Measurements from ENCODE around the gene PAEP.

The PAEP gene

GRCh38 chr9:135567311-135567710 lies 5.8 kb downstream of the PAEP start:
- no peak overlapping the region for H3K27ac ChIP-seq (ENCODE audit: low read depth, low read length)

GRCh38 chr9:135568026-135568425 lies 6.5 kb downstream of the PAEP start:
- Histone ChIP-seq H3K4me3 (ENCODE audit: low read depth, low read length) (no peak overlapping the region), H3K27me3 (ENCODE audit: control insufficient read depth, insufficient read depth, low read length) (no peaks in the 10 kb centered on the region), H3K36me3 (ENCODE audit: control insufficient read depth, insufficient read depth, low read length) (no peaks in the 10 kb centered on the region), H3K9ac (ENCODE audit: low read length) (no peak overlapping the region), H3K4me1 (ENCODE audit: control insufficient read depth, insufficient read depth, low read length) (no peaks in the 10 kb centered on the region), H3K9me3 (ENCODE audit: control insufficient read depth, insufficient read depth, low read depth, low read length) (peaks cover 18% of the 10 kb centered on the region), H3K27ac (ENCODE audit: low read depth, low read length) (no peak overlapping the region)

More at GRCh38 chr9:135567311-135567710, 5.8 kb downstream of the PAEP start:
- Histone ChIP-seq H3K4me1 (ENCODE audit: control insufficient read depth, insufficient read depth, low read length) (no peaks in the 10 kb centered on the region), H3K9me3 (ENCODE audit: control insufficient read depth, insufficient read depth, low read depth, low read length) (peaks cover 18% of the 10 kb centered on the region), H3K27me3 (ENCODE audit: control insufficient read depth, insufficient read depth, low read length) (no peaks in the 10 kb centered on the region), H3K4me3 (ENCODE audit: low read depth, low read length) (no peak overlapping the region), H3K36me3 (ENCODE audit: control insufficient read depth, insufficient read depth, low read length) (no peaks in the 10 kb centered on the region), H3K9ac (ENCODE audit: low read length) (no peak overlapping the region)

- no peak overlapping the region for H3K4me3 ChIP-seq (ENCODE audit: low read depth, low read length)
- H3K9me3 ChIP-seq (ENCODE audit: control insufficient read depth, insufficient read depth, low read depth, low read length): peaks cover 18% of the 10 kb centered on the region
- H3K9ac ChIP-seq (ENCODE audit: low read length): no peak overlapping the region
- no peak overlapping the region for H3K27ac ChIP-seq (ENCODE audit: low read depth, low read length)
- no peaks in the 10 kb centered on the region for H3K4me1 ChIP-seq (ENCODE audit: control insufficient read depth, insufficient read depth, low read length)
- H3K27me3 ChIP-seq (ENCODE audit: control insufficient read depth, insufficient read depth, low read length): no peaks in the 10 kb centered on the region
- no peaks in the 10 kb centered on the region for H3K36me3 ChIP-seq (ENCODE audit: control insufficient read depth, insufficient read depth, low read length)
Observed at GRCh38 chr9:135570456-135570855, 8.9 kb downstream of the PAEP start.

GRCh38 chr9:135572233-135572632 lies 10.7 kb downstream of the PAEP start:
- H3K9me3 ChIP-seq (ENCODE audit: control insufficient read depth, insufficient read depth, low read depth, low read length): peaks cover 18% of the 10 kb centered on the region
- no peaks in the 10 kb centered on the region for H3K36me3 ChIP-seq (ENCODE audit: control insufficient read depth, insufficient read depth, low read length)
- no peak overlapping the region for H3K27ac ChIP-seq (ENCODE audit: low read depth, low read length)
- no peak overlapping the region for H3K9ac ChIP-seq (ENCODE audit: low read length)
- no peaks in the 10 kb centered on the region for H3K27me3 ChIP-seq (ENCODE audit: control insufficient read depth, insufficient read depth, low read length)
- H3K4me1 ChIP-seq (ENCODE audit: control insufficient read depth, insufficient read depth, low read length): no peaks in the 10 kb centered on the region
- no peak overlapping the region for H3K4me3 ChIP-seq (ENCODE audit: low read depth, low read length)

GRCh38 chr9:135573124-135573523 lies 11.6 kb downstream of the PAEP start:
- no peaks in the 10 kb centered on the region for H3K4me1 ChIP-seq (ENCODE audit: control insufficient read depth, insufficient read depth, low read length)
- no peak overlapping the region for H3K4me3 ChIP-seq (ENCODE audit: low read depth, low read length)
- H3K27me3 ChIP-seq (ENCODE audit: control insufficient read depth, insufficient read depth, low read length): no peaks in the 10 kb centered on the region
- H3K27ac ChIP-seq (ENCODE audit: low read depth, low read length): no peak overlapping the region
- H3K36me3 ChIP-seq (ENCODE audit: control insufficient read depth, insufficient read depth, low read length): no peaks in the 10 kb centered on the region
- H3K9me3 ChIP-seq (ENCODE audit: control insufficient read depth, insufficient read depth, low read depth, low read length): peaks cover 18% of the 10 kb centered on the region
- no peak overlapping the region for H3K9ac ChIP-seq (ENCODE audit: low read length)

- Histone ChIP-seq H3K4me3 (ENCODE audit: low read depth, low read length) (no peak overlapping the region), H3K4me1 (ENCODE audit: control insufficient read depth, insufficient read depth, low read length) (no peaks in the 10 kb centered on the region), H3K27ac (ENCODE audit: low read depth, low read length) (no peak overlapping the region), H3K9ac (ENCODE audit: low read length) (no peak overlapping the region), H3K9me3 (ENCODE audit: control insufficient read depth, insufficient read depth, low read depth, low read length) (peaks cover 10% of the 10 kb centered on the region), H3K27me3 (ENCODE audit: control insufficient read depth, insufficient read depth, low read length) (no peaks in the 10 kb centered on the region), H3K36me3 (ENCODE audit: control insufficient read depth, insufficient read depth, low read length) (no peaks in the 10 kb centered on the region)
Observed at GRCh38 chr9:135574331-135574730, 12.8 kb downstream of the PAEP start.

- no peak overlapping the region for H3K27ac ChIP-seq (ENCODE audit: low read depth, low read length)
- H3K4me3 ChIP-seq (ENCODE audit: low read depth, low read length): no peak overlapping the region
- no peaks in the 10 kb centered on the region for H3K4me1 ChIP-seq (ENCODE audit: control insufficient read depth, insufficient read depth, low read length)
- no peaks in the 10 kb centered on the region for H3K27me3 ChIP-seq (ENCODE audit: control insufficient read depth, insufficient read depth, low read length)
- H3K9me3 ChIP-seq (ENCODE audit: control insufficient read depth, insufficient read depth, low read depth, low read length): peaks cover 6% of the 10 kb centered on the region; the same call in 1 of the 2 replicates
- no peak overlapping the region for H3K9ac ChIP-seq (ENCODE audit: low read length)
- no peaks in the 10 kb centered on the region for H3K36me3 ChIP-seq (ENCODE audit: control insufficient read depth, insufficient read depth, low read length)
Observed at GRCh38 chr9:135574943-135575342, 13.4 kb downstream of the PAEP start.

- Histone ChIP-seq H3K9me3 (ENCODE audit: control insufficient read depth, insufficient read depth, low read depth, low read length) (peaks cover 8% of the 10 kb centered on the region), H3K36me3 (ENCODE audit: control insufficient read depth, insufficient read depth, low read length) (no peaks in the 10 kb centered on the region), H3K9ac (ENCODE audit: low read length) (no peak overlapping the region), H3K27ac (ENCODE audit: low read depth, low read length) (no peak overlapping the region), H3K27me3 (ENCODE audit: control insufficient read depth, insufficient read depth, low read length) (no peaks in the 10 kb centered on the region), H3K4me3 (ENCODE audit: low read depth, low read length) (no peak overlapping the region), H3K4me1 (ENCODE audit: control insufficient read depth, insufficient read depth, low read length) (no peaks in the 10 kb centered on the region)
Observed at GRCh38 chr9:135575995-135576631, 14.6 kb downstream of the PAEP start.

- H3K9ac ChIP-seq (ENCODE audit: low read length): no peak overlapping the region
- H3K9me3 ChIP-seq (ENCODE audit: control insufficient read depth, insufficient read depth, low read depth, low read length): peaks cover 13% of the 10 kb centered on the region
- no peak overlapping the region for H3K27ac ChIP-seq (ENCODE audit: low read depth, low read length)
- H3K4me1 ChIP-seq (ENCODE audit: control insufficient read depth, insufficient read depth, low read length): no peaks in the 10 kb centered on the region
- no peaks in the 10 kb centered on the region for H3K36me3 ChIP-seq (ENCODE audit: control insufficient read depth, insufficient read depth, low read length)
- H3K27me3 ChIP-seq (ENCODE audit: control insufficient read depth, insufficient read depth, low read length): no peaks in the 10 kb centered on the region
- H3K4me3 ChIP-seq (ENCODE audit: low read depth, low read length): no peak overlapping the region
Observed at GRCh38 chr9:135577256-135577655, 15.7 kb downstream of the PAEP start.

- H3K9ac ChIP-seq (ENCODE audit: low read length): no peak overlapping the region
Observed at GRCh38 chr9:135579356-135579755, 17.8 kb downstream of the PAEP start.

GRCh38 chr9:135579889-135580660 lies 18.5 kb downstream of the PAEP start:
- Histone ChIP-seq H3K27ac (ENCODE audit: low read depth, low read length) (no peak overlapping the region), H3K36me3 (ENCODE audit: control insufficient read depth, insufficient read depth, low read length) (no peaks in the 10 kb centered on the region), H3K9ac (ENCODE audit: low read length) (no peak overlapping the region), H3K4me3 (ENCODE audit: low read depth, low read length) (no peak overlapping the region), H3K9me3 (ENCODE audit: control insufficient read depth, insufficient read depth, low read depth, low read length) (peaks cover 13% of the 10 kb centered on the region), H3K27me3 (ENCODE audit: control insufficient read depth, insufficient read depth, low read length) (no peaks in the 10 kb centered on the region), H3K4me1 (ENCODE audit: control insufficient read depth, insufficient read depth, low read length) (no peaks in the 10 kb centered on the region)

More at GRCh38 chr9:135579356-135579755, 17.8 kb downstream of the PAEP start:
- Histone ChIP-seq H3K4me1 (ENCODE audit: control insufficient read depth, insufficient read depth, low read length) (no peaks in the 10 kb centered on the region), H3K27me3 (ENCODE audit: control insufficient read depth, insufficient read depth, low read length) (no peaks in the 10 kb centered on the region), H3K9me3 (ENCODE audit: control insufficient read depth, insufficient read depth, low read depth, low read length) (peaks cover 13% of the 10 kb centered on the region), H3K27ac (ENCODE audit: low read depth, low read length) (no peak overlapping the region), H3K36me3 (ENCODE audit: control insufficient read depth, insufficient read depth, low read length) (no peaks in the 10 kb centered on the region), H3K4me3 (ENCODE audit: low read depth, low read length) (no peak overlapping the region)

Measured in HUES6 (cell line).